ENCODE results near the gene PARD3. TPM values are rescaled to one million over a fixed set of nuclear protein-coding genes. Genes with fewer than 3 reads are reported as not detected.

The PARD3 gene
- total RNA-seq, 1 donor, result 42.1 TPM

DNA sequence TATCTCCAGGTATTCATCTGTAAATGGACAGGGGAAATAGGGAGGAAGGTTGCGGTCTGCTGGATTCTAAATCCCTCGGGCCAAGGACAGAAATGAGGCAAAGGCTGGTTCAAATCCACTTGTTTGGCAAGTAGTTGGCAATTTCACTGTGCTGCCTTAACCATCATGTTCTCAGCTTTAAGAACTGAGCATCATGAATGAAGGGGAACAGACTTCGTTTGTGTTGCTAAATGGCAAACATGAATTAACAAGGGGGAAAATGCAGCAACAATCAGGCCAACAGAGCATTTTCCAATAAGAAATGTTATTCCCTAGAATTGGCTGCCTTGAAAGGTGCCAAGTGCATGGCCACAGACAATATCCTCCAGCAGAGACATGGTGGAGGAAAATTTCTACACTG, 36.9 kb downstream of the PARD3 start:
- no peak for DNase-seq (ENCODE audit: low read depth)
- TF ChIP-seq, protein P1, sequence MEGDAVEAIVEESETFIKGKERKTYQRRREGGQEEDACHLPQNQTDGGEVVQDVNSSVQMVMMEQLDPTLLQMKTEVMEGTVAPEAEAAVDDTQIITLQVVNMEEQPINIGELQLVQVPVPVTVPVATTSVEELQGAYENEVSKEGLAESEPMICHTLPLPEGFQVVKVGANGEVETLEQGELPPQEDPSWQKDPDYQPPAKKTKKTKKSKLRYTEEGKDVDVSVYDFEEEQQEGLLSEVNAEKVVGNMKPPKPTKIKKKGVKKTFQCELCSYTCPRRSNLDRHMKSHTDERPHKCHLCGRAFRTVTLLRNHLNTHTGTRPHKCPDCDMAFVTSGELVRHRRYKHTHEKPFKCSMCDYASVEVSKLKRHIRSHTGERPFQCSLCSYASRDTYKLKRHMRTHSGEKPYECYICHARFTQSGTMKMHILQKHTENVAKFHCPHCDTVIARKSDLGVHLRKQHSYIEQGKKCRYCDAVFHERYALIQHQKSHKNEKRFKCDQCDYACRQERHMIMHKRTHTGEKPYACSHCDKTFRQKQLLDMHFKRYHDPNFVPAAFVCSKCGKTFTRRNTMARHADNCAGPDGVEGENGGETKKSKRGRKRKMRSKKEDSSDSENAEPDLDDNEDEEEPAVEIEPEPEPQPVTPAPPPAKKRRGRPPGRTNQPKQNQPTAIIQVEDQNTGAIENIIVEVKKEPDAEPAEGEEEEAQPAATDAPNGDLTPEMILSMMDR (IDR thresholded peaks at IDR 0.05; ENCODE audit: insufficient read depth, low read length), result no peak
- no peak overlapping the region for H3K4me3 ChIP-seq (ENCODE audit: low read depth, low read length)

DNA sequence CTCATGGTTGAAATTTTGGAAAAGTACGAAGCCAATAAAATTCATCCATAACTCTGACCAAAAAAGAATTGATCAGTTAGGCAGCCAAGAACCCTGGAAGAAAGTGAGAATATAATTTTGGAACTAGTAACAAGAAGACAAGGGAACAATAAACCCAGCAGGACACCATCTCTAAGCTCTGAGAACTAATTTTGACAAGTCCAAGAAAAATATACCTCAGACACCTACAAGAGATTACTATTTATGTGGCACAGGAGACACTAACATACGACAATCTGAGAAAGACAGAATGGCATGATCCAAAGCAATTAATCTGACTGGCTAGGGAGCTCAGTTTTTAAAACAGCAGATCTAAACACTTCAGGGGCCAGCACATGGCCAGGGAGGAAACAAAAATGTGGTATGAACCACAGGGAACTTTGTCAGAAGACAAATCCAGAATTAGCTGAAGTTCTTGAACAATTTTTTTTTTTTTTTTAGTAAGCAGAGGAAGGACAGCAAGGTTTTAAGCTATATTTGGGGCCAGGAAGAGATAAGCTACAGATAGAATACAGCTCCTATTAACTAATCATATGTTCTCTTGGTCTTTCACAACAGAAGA, 38.9 kb downstream of the PARD3 start:
- H3K4me3 ChIP-seq (ENCODE audit: low read depth, low read length), result no peak overlapping the region
- DNase-seq (ENCODE audit: low read depth), result no peak
- TF ChIP-seq, protein P1 (IDR thresholded peaks at IDR 0.05; ENCODE audit: insufficient read depth, low read length), result no peak

DNA sequence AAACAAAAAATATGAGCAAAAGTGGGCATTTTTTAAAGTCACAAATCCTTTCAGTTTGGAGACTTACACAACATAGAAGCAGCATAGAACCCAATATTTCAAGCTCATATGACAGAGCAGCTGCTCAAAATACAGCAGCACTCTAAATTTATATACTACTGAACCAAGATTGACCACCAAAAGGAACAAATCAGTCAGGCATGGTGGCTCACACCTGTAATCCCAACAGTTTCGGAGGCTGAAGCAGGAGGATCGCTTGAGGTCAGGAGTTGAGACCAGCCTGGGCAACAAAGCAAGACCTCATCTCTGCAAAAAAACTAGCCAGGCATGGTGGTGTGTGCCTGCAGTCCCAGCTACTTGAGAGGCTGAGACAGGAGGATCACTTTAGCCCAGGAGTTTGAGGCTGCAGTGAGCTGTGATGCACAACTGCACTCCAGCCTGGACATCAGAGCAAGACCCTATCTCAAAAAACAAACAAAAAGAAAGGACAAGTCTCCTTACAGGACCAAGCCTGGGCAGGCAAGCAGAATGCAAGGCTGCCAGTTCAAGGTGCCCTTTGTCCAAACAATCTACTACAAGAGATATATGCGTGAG, 40.0 kb downstream of the PARD3 start:
- H3K4me3 ChIP-seq (ENCODE audit: low read depth, low read length), result no peak overlapping the region
- no peak for DNase-seq (ENCODE audit: low read depth)
- TF ChIP-seq, protein P1 (IDR thresholded peaks at IDR 0.05; ENCODE audit: insufficient read depth, low read length), result no peak

DNA sequence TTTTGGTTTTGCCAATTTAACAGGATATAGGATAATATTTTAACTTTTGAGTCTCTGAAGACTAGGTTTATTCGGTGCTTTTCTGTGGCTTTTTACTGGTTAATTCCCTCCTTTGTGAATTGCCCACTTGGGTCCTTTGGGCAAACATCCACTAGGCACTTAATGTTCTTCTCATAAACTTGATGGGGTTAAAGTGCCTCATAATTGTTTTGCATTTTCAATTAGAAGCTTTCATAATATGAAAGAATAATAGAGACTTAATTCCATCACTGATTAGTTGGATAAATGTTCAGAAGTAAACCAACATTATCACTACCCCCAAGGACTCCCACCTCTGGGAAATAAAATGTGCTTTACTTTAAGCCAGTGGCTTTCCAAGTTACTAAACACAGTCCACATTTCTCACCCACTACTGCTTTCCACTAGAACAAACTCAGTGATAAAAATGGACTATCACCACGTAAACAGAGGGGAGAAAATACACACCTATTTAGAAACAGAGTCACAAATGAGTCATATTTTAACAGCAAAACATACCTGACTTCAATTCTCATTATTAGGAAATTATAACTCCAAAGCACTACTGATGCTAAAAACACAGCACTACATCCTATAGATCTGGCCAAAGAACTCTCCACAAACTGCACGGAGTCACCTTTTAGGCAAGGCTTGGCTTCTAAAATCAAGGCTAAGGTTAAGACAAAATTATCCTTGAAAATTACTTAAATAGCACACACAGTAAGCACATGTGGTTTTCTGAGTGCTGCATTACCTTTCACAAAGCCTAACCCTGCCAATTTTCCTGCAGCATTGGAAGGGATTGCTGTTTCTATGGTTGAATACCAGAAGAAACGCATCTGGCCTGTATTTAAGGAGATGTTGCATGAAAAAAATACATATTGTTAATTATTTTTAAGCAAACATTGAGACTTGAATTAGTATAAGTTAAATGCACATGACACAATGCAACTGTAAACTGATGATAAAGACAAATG, 41.2 kb downstream of the PARD3 start:
- no peak for DNase-seq (ENCODE audit: low read depth)
- TF ChIP-seq, protein P1 (IDR thresholded peaks at IDR 0.05; ENCODE audit: insufficient read depth, low read length), result no peak
- H3K4me3 ChIP-seq (ENCODE audit: low read depth, low read length), result no peak overlapping the region

DNA sequence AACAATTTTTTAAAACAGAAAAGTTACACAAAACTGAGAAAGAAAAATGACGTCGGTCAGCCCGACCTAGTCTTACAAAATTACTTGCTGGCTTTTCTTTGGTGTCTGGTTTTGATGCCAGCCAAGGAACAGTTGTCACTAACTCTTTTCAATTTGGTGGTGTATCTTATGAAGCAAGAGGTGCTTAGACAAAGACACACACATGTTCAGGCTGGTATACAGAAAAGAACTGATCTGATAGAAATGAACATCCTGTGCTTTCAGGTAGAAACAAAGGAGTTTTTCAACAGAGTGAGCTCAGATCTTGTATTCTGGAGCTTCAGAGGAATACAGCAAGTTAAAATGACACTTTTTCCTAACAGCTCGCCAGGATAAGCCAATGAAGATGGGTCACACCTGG, 43.6 kb downstream of the PARD3 start:
- TF ChIP-seq, protein P1 (IDR thresholded peaks at IDR 0.05; ENCODE audit: insufficient read depth, low read length), result no peak
- H3K4me3 ChIP-seq (ENCODE audit: low read depth, low read length), result no peak overlapping the region
- DNase-seq (ENCODE audit: low read depth), result no peak

DNA sequence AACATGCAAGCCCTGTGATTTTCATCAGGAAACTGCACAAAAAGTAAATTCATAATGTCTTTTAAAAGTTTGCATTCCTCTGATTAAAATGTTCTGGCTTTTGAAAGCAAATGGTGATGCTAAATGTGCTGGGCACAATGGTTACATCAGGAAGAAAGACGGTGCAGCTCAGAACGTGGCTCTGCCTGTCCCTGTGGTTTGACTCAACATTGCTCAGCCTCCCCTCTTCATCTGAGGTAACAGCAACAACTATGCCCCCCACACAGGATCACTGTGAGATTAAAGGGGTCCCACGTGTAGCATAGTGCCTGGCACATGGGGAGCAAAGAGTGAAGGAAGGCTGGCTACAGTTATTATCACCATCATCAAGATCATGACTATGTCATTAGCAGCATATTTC, 44.0 kb downstream of the PARD3 start:
- no peak for DNase-seq (ENCODE audit: low read depth)
- H3K4me3 ChIP-seq (ENCODE audit: low read depth, low read length), result no peak overlapping the region
- TF ChIP-seq, protein P1 (IDR thresholded peaks at IDR 0.05; ENCODE audit: insufficient read depth, low read length), result no peak
